WTC11 (cell line): Measurements from ENCODE around the gene NOM1. TPM values are rescaled to one million over a fixed set of nuclear protein-coding genes. Genes with fewer than 3 reads are reported as not detected.

Experiments used
- ATAC-seq: fragments of 200-7000 bp; cut with Tn5 transposase; 2 replicates; pipeline ENCODE4 v1.10.0; 2021; ENCODE audit warnings: mild to moderate bottlenecking, moderate library complexity
- CTCF ChIA-PET: fragments of 300-600 bp; sonication (Branson Sonifier 250); formaldehyde crosslinking; loops from one replicate; lab custom pipeline; 2021; ENCODE audit warnings: antibody characterized with exemption; lab: Charles Lee
- POLR2A ChIA-PET: fragments of 350-600 bp; sonication (Branson Sonifier 250); formaldehyde crosslinking; loops from one replicate; lab custom pipeline; 2021; ENCODE audit warnings: antibody characterized with exemption; lab: Charles Lee
- DNase-seq: peaks from one replicate; pipeline ENCODE4 v3.0.0; 2021; ENCODE audit warnings: low spot score
- H3K27ac Mint-ChIP-seq: 2 replicates; pipeline ENCODE4 v1.8.0; 2021; ENCODE audit warnings: mixed read lengths
- H3K27me3 Mint-ChIP-seq: 2 replicates; pipeline ENCODE4 v1.8.0; 2021; ENCODE audit warnings: low read depth, mild to moderate bottlenecking, moderate library complexity, mixed read lengths
- H3K36me3 Mint-ChIP-seq: 2 replicates; pipeline ENCODE4 v1.8.0; 2021; ENCODE audit warnings: mixed read lengths
- H3K4me1 Mint-ChIP-seq: 2 replicates; pipeline ENCODE4 v1.8.0; 2022; ENCODE audit warnings: mixed read lengths
- H3K4me3 Mint-ChIP-seq: 2 replicates; pipeline ENCODE4 v1.8.0; 2021; ENCODE audit warnings: mild to moderate bottlenecking, moderate library complexity, mixed read lengths
- H3K9me3 Mint-ChIP-seq: 2 replicates; pipeline ENCODE4 v1.8.0; 2021; ENCODE audit warnings: mixed read lengths
- ARID4B ChIP-seq: sonication (generic); formaldehyde crosslinking; IDR thresholded peaks from 2 replicates; pipeline ENCODE4 v1.8.0; 2023; ENCODE audit warnings: missing genetic modification reagents, mild to moderate bottlenecking, borderline replicate concordance
- ATF3 ChIP-seq: sonication (generic); formaldehyde crosslinking; conservative IDR thresholded peaks from 2 replicates; pipeline ENCODE4 v1.8.1; 2022; ENCODE audit warnings: mild to moderate bottlenecking, missing genetic modification reagents
- CDX4 ChIP-seq: fragments of 250-450 bp; sonication (Bioruptor Pico); IDR thresholded peaks from 2 replicates; pipeline ENCODE4 v1.9.0; 2021; ENCODE audit warnings: moderate library complexity, mild to moderate bottlenecking, inconsistent platforms, borderline replicate concordance
- CTCF ChIP-seq: fragments of 200-600 bp; IDR thresholded peaks from 2 replicates; pipeline ENCODE4 v1.8.0; 2022; ENCODE audit warnings: antibody characterized with exemption
- ETV6 ChIP-seq: sonication (generic); formaldehyde crosslinking; IDR thresholded peaks from 2 replicates; pipeline ENCODE4 v1.8.1; 2022; ENCODE audit warnings: mild to moderate bottlenecking, missing genetic modification reagents
- GRHL2 ChIP-seq: fragments of 250-450 bp; sonication (Bioruptor Pico); IDR thresholded peaks from 2 replicates; pipeline ENCODE4 v1.8.0; 2022; ENCODE audit warnings: mild to moderate bottlenecking, moderate library complexity; ENCODE audit not compliant: insufficient replicate concordance, severe bottlenecking
- HMGA2 ChIP-seq: fragments of 250-450 bp; sonication (Bioruptor Pico); IDR thresholded peaks from 2 replicates; pipeline ENCODE4 v1.4.0; 2021; ENCODE audit warnings: mild to moderate bottlenecking, moderate library complexity
- JUN ChIP-seq: sonication (generic); formaldehyde crosslinking; IDR thresholded peaks from 2 replicates; pipeline ENCODE4 v1.8.0; 2023; ENCODE audit warnings: mild to moderate bottlenecking, missing genetic modification reagents
- MYBL2 ChIP-seq: sonication (generic); formaldehyde crosslinking; IDR thresholded peaks from 2 replicates; pipeline ENCODE4 v1.8.1; 2023; ENCODE audit warnings: mild to moderate bottlenecking, moderate library complexity, missing genetic modification reagents
- NFYB ChIP-seq: sonication (generic); formaldehyde crosslinking; conservative IDR thresholded peaks from 2 replicates; pipeline ENCODE4 v1.8.0; 2022; ENCODE audit warnings: low read depth, missing genetic modification reagents
- PRDM15 ChIP-seq: sonication (generic); formaldehyde crosslinking; IDR thresholded peaks from 2 replicates; pipeline ENCODE4 v1.8.0; 2022; ENCODE audit warnings: missing genetic modification reagents
- SP1 ChIP-seq: sonication (generic); formaldehyde crosslinking; conservative IDR thresholded peaks from 2 replicates; pipeline ENCODE4 v1.8.1; 2022; ENCODE audit warnings: missing genetic modification reagents
- ZNF138 ChIP-seq: sonication (generic); formaldehyde crosslinking; conservative IDR thresholded peaks from 2 replicates; pipeline ENCODE4 v1.8.1; 2022; ENCODE audit warnings: mild to moderate bottlenecking, moderate library complexity, missing genetic modification reagents
- ZNF219 ChIP-seq: sonication (generic); formaldehyde crosslinking; IDR thresholded peaks from 2 replicates; pipeline ENCODE4 v1.8.0; 2023; ENCODE audit warnings: missing genetic modification reagents, mild to moderate bottlenecking, borderline replicate concordance
- ZNF416 ChIP-seq: fragments of 250-450 bp; sonication (Bioruptor Pico); IDR thresholded peaks from 2 replicates; pipeline ENCODE4 v1.9.0; 2021; ENCODE audit warnings: mild to moderate bottlenecking, inconsistent platforms
- ZNF671 ChIP-seq: fragments of 250-450 bp; sonication (Bioruptor Pico); IDR thresholded peaks from 2 replicates; pipeline ENCODE4 v1.8.0; 2021; ENCODE audit warnings: mild to moderate bottlenecking
- total RNA-seq: library from RNA; stranded (reverse); gene quantifications from 3 replicates; pipeline ENCODE4 v1.2.3, GENCODE V29; 2021

NOM1 gene
- total RNA-seq, 1 experiment from 2014 or later: 38.5 TPM

GRCh38 chr7:156903232-156903909, 46.1 kb upstream of the NOM1 start (continued):
- TF ChIP-seq ZNF138: no peak
- TF ChIP-seq CDX4 (CRISPR knock-in tag): no peak
- no peak for TF ChIP-seq CTCF
- TF ChIP-seq NFYB: no peak
- TF ChIP-seq JUN (CRISPR knock-in tag): no peak

- H3K27ac Mint-ChIP-seq: no peak overlapping the region
- peaks cover 6% of the 10 kb centered on the region for H3K27me3 Mint-ChIP-seq
- ATAC-seq (no peak), DNase-seq (no peak)
- CTCF ChIA-PET: interaction anchor here (1.0 kb wide), 1 partner anchor 366 kb away, joined by 4 read pairs; no protein-coding TSS in a partner anchor
- H3K9me3 Mint-ChIP-seq: no peaks in the 10 kb centered on the region
- H3K4me3 Mint-ChIP-seq: no peak overlapping the region
- H3K4me1 Mint-ChIP-seq: no peaks in the 10 kb centered on the region
- H3K36me3 Mint-ChIP-seq: no peaks in the 10 kb centered on the region
- TF ChIP-seq ZNF416 (CRISPR knock-in tag): no peak
- TF ChIP-seq HMGA2 (CRISPR knock-in tag): no peak
- no peak for TF ChIP-seq ARID4B (CRISPR knock-in tag)
- TF ChIP-seq ZNF671: no peak
- no peak for TF ChIP-seq ATF3 (CRISPR knock-in tag)
- TF ChIP-seq ZNF219 (CRISPR knock-in tag): no peak
- TF ChIP-seq ETV6: no peak
- TF ChIP-seq GRHL2 (CRISPR knock-in tag): no peak
- TF ChIP-seq PRDM15 (CRISPR knock-in tag): no peak
- no peak for TF ChIP-seq MYBL2 (CRISPR knock-in tag)
- TF ChIP-seq SP1 (CRISPR knock-in tag): no peak
- TF ChIP-seq, all 79 proteins: peak for 0
- POLR2A ChIA-PET: no interaction called here
These were observed 43.3 kb upstream of the NOM1 start for GRCh38 chr7:156906200-156906649.
